GM19468 (cell line): Measurements from ENCODE around the gene MARCHF7.

Experiments used
- ATAC-seq: cut with Tn5 transposase; IDR thresholded peaks from one replicate; pipeline ENCODE4 v1.9.1; 2021; ENCODE audit warnings: mild to moderate bottlenecking, moderate library complexity, moderate number of reproducible peaks; ENCODE audit not compliant: unreplicated experiment; ENCODE audit errors: extremely low read depth

Gene MARCHF7

DNA sequence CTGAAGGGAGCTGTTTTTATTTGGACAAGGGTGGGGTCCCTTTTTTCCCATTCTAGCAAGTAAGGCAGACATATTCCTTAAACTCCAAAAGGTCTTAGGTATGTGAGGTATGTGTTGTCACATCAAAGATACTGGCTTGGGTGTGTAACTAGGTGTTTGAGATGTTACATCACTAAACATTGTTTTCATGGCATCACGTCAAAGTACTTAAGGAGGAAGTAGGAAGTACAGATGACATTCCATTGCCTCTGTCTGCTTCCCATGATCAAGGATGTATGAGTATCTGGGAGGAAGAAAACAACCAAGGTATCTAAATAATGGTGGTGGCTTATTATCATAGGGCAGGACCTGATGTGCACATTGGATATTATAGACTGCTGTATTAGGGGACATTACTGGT, 46.4 kb downstream of the MARCHF7 start:
- ATAC-seq = no peak

DNA sequence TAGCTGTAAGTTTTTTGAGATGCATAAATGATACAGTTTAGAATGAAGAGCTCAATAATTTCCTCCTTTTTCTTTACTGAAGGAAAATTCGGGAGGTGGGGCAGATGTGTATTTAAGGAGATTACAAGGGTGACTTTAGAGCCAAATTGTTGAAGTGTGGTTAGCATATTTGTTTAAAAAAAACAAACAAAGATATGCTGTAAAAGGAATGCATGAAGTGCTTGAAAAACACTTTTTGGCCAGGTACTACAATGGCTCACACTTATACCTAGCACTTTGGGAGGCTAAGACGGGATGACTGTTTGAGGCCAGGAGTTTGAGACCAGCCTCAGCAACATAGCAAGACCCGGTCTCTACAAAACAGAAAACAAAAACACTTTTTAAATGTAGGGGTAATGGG, 47.3 kb downstream of the MARCHF7 start:
- no peak for ATAC-seq

GRCh38 chr2:159760326-159760725, 48.0 kb downstream of the MARCHF7 start:
- ATAC-seq = no peak

- ATAC-seq = no peak
Measured at GRCh38 chr2:159762075-159762474, 49.8 kb downstream of the MARCHF7 start.
